H9 (cell line): ENCODE data around the gene SCAF11. TPM values are rescaled to one million over a fixed set of nuclear protein-coding genes. Genes with fewer than 3 reads are reported as not detected.

ENCODE experiments used
- DNase-seq: peaks from one replicate; pipeline ENCODE4 v3.0.0-alpha.2; 2017
- H2AFZ ChIP-seq: one replicate; pipeline ENCODE4 v1.6.1; 2013; ENCODE audit warnings: mild to moderate bottlenecking, low read length, control low read depth, moderate library complexity
- H2AK5ac ChIP-seq: 2 replicates; pipeline ENCODE4 v1.6.1; 2013; ENCODE audit warnings: low read length, control low read depth, mixed read lengths; ENCODE audit not compliant: insufficient read length
- H2BK120ac ChIP-seq: one replicate; pipeline ENCODE4 v1.6.1; 2013; ENCODE audit warnings: low read depth, mild to moderate bottlenecking, low read length, control low read depth, inconsistent platforms; ENCODE audit not compliant: poor library complexity, severe bottlenecking
- H2BK12ac ChIP-seq: 2 replicates; pipeline ENCODE4 v1.6.1; 2013; ENCODE audit warnings: low read length, control low read depth, mixed read lengths, low read depth; ENCODE audit not compliant: insufficient read length
- H2BK15ac ChIP-seq: 2 replicates; pipeline ENCODE4 v1.6.1; 2013; ENCODE audit warnings: low read depth, low read length, control low read depth
- H2BK20ac ChIP-seq: one replicate; pipeline ENCODE4 v1.6.1; 2013; ENCODE audit warnings: low read depth, mild to moderate bottlenecking, low read length, control low read depth, inconsistent platforms; ENCODE audit not compliant: poor library complexity, severe bottlenecking
- H2BK5ac ChIP-seq: 2 replicates; pipeline ENCODE4 v1.6.1; 2013; ENCODE audit warnings: low read length, control low read depth, mixed read lengths; ENCODE audit not compliant: insufficient read length
- H3K14ac ChIP-seq: 2 replicates; pipeline ENCODE4 v1.6.1; 2013; ENCODE audit warnings: low read length, control low read depth; ENCODE audit not compliant: insufficient read depth
- H3K18ac ChIP-seq: 2 replicates; pipeline ENCODE4 v1.6.1; 2013; ENCODE audit warnings: low read depth, mild to moderate bottlenecking, mixed read lengths, low read length, control low read depth; ENCODE audit not compliant: insufficient read length
- H3K23ac ChIP-seq: 2 replicates; pipeline ENCODE4 v1.6.1; 2013; ENCODE audit warnings: low read length, control low read depth, mixed read lengths, low read depth; ENCODE audit not compliant: insufficient read length
- H3K23me2 ChIP-seq: 2 replicates; pipeline ENCODE4 v1.6.1; 2013; ENCODE audit warnings: low read depth, mild to moderate bottlenecking, mixed read lengths, low read length, control low read depth; ENCODE audit not compliant: insufficient read length, poor library complexity, severe bottlenecking
- H3K27ac ChIP-seq: 2 replicates; pipeline ENCODE4 v1.5.1; 2013; ENCODE audit warnings: low read length, control low read depth, mixed read lengths, low read depth; ENCODE audit not compliant: insufficient read length
- H3K27me3 ChIP-seq: 2 replicates; pipeline ENCODE4 v1.6.1; 2013; ENCODE audit warnings: low read length, control low read depth, inconsistent platforms; ENCODE audit not compliant: insufficient read depth
- H3K4ac ChIP-seq: 2 replicates; pipeline ENCODE4 v1.6.1; 2013; ENCODE audit warnings: low read depth, mild to moderate bottlenecking, control low read depth, inconsistent platforms, low read length, moderate library complexity
- H3K4me1 ChIP-seq: 2 replicates; pipeline ENCODE4 v1.6.1; 2013; ENCODE audit warnings: low read length, control low read depth, inconsistent platforms; ENCODE audit not compliant: insufficient read depth
- H3K4me2 ChIP-seq: 2 replicates; pipeline ENCODE4 v1.6.1; 2013; ENCODE audit warnings: low read length, control low read depth, mixed read lengths; ENCODE audit not compliant: insufficient read length, insufficient read depth
- H3K56ac ChIP-seq: 2 replicates; pipeline ENCODE4 v1.6.1; 2013; ENCODE audit warnings: low read depth, mild to moderate bottlenecking, mixed read lengths, low read length, control low read depth; ENCODE audit not compliant: insufficient read length
- H3K79me1 ChIP-seq: 2 replicates; pipeline ENCODE4 v1.6.1; 2013; ENCODE audit warnings: low read depth, mild to moderate bottlenecking, moderate library complexity, low read length, control low read depth, inconsistent platforms; ENCODE audit not compliant: insufficient read depth, poor library complexity, severe bottlenecking
- H3K79me2 ChIP-seq: 2 replicates; pipeline ENCODE4 v1.6.1; 2013; ENCODE audit warnings: low read length, control low read depth, inconsistent platforms; ENCODE audit not compliant: insufficient read depth
- H3K9ac ChIP-seq: 2 replicates; pipeline ENCODE4 v1.6.1; 2013; ENCODE audit warnings: low read length, control low read depth, mixed read lengths; ENCODE audit not compliant: insufficient read length; ENCODE audit errors: extremely low read depth
- H3K9me3 ChIP-seq: one replicate; pipeline ENCODE4 v1.6.1; 2013; ENCODE audit warnings: low read depth, low read length, inconsistent platforms; ENCODE audit not compliant: control insufficient read depth
- H3T11ph ChIP-seq: one replicate; pipeline ENCODE4 v1.6.1; 2013; ENCODE audit warnings: mild to moderate bottlenecking, low read length, control low read depth, inconsistent platforms
- H4K20me1 ChIP-seq: one replicate; pipeline ENCODE4 v1.6.1; 2013; ENCODE audit not compliant: control insufficient read depth, insufficient read length, insufficient read depth
- H4K5ac ChIP-seq: 2 replicates; pipeline ENCODE4 v1.6.1; 2013; ENCODE audit warnings: low read depth, mild to moderate bottlenecking, mixed read lengths, low read length, control low read depth; ENCODE audit not compliant: insufficient read length
- H4K8ac ChIP-seq: replicated peaks from 2 replicates; pipeline ENCODE4 v1.6.1; 2013; ENCODE audit warnings: low read length, control low read depth, mixed read lengths, low read depth; ENCODE audit not compliant: insufficient read length
- H4K91ac ChIP-seq: 2 replicates; pipeline ENCODE4 v1.6.1; 2013; ENCODE audit warnings: low read depth, mild to moderate bottlenecking, moderate library complexity, mixed read lengths, low read length, control low read depth; ENCODE audit not compliant: insufficient read length
- H3K27ac Mint-ChIP-seq, 3 experiments: 2 replicates in 2 of 3; 3 replicates in 1 of 3; pipeline ENCODE4 v1.8.0; 2020 to 2021; ENCODE audit warnings: mixed read lengths in 3 of 3, mild to moderate bottlenecking in 1 of 3, moderate library complexity in 1 of 3
- H3K27me3 Mint-ChIP-seq: 2 replicates; pipeline ENCODE4 v1.8.0; 2021; ENCODE audit warnings: low read depth, mild to moderate bottlenecking, moderate library complexity, mixed read lengths
- H3K36me3 Mint-ChIP-seq, 3 experiments: 2 replicates in 2 of 3; 3 replicates in 1 of 3; pipeline ENCODE4 v1.8.0; 2020 to 2021; ENCODE audit warnings: low read depth in 3 of 3, mixed read lengths in 3 of 3; ENCODE audit not compliant: insufficient read depth in 1 of 3
- H3K4me1 Mint-ChIP-seq, 2 experiments: 2 replicates each; pipeline ENCODE4 v1.8.0; 2020; ENCODE audit warnings: mixed read lengths in 2 of 2
- H3K4me3 Mint-ChIP-seq, 2 experiments: 2 replicates in 1 of 2; 3 replicates in 1 of 2; pipeline ENCODE4 v1.8.0; 2020 to 2021; ENCODE audit warnings: mild to moderate bottlenecking in 2 of 2, mixed read lengths in 2 of 2, moderate library complexity in 1 of 2
- H3K9me3 Mint-ChIP-seq, 2 experiments: 2 replicates in 1 of 2; 3 replicates in 1 of 2; pipeline ENCODE4 v1.8.0; 2020; ENCODE audit warnings: mild to moderate bottlenecking in 2 of 2, mixed read lengths in 2 of 2, moderate library complexity in 1 of 2
- CTCF ChIP-seq: fragments of 200-600 bp; sonication (generic); conservative IDR thresholded peaks from 3 replicates; pipeline ENCODE4 v1.8.0; 2021; ENCODE audit warnings: antibody characterized with exemption, mild to moderate bottlenecking
- WGBS: extraction: QIAGEN DNeasy Blood & Tissue Kit; methylation state at CpG from one replicate; pipeline ENCODE4 v1.1.7; 2013; ENCODE audit warnings: missing lambda C conversion rate, low lambda C conversion rate, mixed read lengths; ENCODE audit not compliant: insufficient read length; ENCODE audit errors: extremely low coverage; 5-methylcytosine and 5-hydroxymethylcytosine counted together
- total RNA-seq: library from RNA; stranded (reverse); gene quantifications from 2 replicates; pipeline ENCODE4 v1.2.1, GENCODE V29; 2021

The SCAF11 gene
- total RNA-seq, 1 experiment from 2014 or later, result 90.8 TPM

- H2BK15ac ChIP-seq, result no peak overlapping the region
- H3K27ac ChIP-seq, result no peak overlapping the region
- H2AFZ ChIP-seq, result peak overlapping the region; percentile 73
- H2AK5ac ChIP-seq, result no peak overlapping the region
- no peak overlapping the region for H4K5ac ChIP-seq
- H3K79me1 ChIP-seq, result no peaks in the 10 kb centered on the region
- Mint-ChIP-seq H3K27ac (no peak overlapping the region), H3K9me3 (peaks cover 22 to 25% of the 10 kb centered on the region in 2 experiments), H3K4me3 (no peak overlapping the region), H3K36me3 (peaks cover 11 to 25% (median 12%) of the 10 kb centered on the region in 3 experiments), H3K27me3 (peaks cover 2% of the 10 kb centered on the region; the same call in 1 of the 2 replicates), H3K4me1 (peaks cover 11 to 14% of the 10 kb centered on the region in 2 experiments)
- H3K56ac ChIP-seq, result no peak overlapping the region
- no peak overlapping the region for H3K4ac ChIP-seq
- H3K9me3 ChIP-seq, result peaks cover 6% of the 10 kb centered on the region
- H2BK20ac ChIP-seq, result no peak overlapping the region
- H3K23me2 ChIP-seq, result peaks cover 11% of the 10 kb centered on the region
- H3K4me2 ChIP-seq, result no peak overlapping the region
- no peak overlapping the region for H2BK12ac ChIP-seq
- no peak for TF ChIP-seq CTCF
- no peaks in the 10 kb centered on the region; the same call in 1 of the 2 replicates for H3K4me1 ChIP-seq
- no peaks in the 10 kb centered on the region for H3K79me2 ChIP-seq
- H3K27me3 ChIP-seq, result no peaks in the 10 kb centered on the region
- H2BK5ac ChIP-seq, result no peak overlapping the region
- H3K14ac ChIP-seq, result no peak overlapping the region
- no peak overlapping the region for H4K8ac ChIP-seq
- H4K91ac ChIP-seq, result no peak overlapping the region
- H2BK120ac ChIP-seq, result no peak overlapping the region
- H3K18ac ChIP-seq, result no peak overlapping the region
- H4K20me1 ChIP-seq, result no peaks in the 10 kb centered on the region
- no peak overlapping the region for H3K9ac ChIP-seq
- no peak overlapping the region for H3K23ac ChIP-seq
- no peak for DNase-seq
- no CpG with 5 or more reads among the region's 2 CpGs for WGBS
- H3T11ph ChIP-seq, result no peak overlapping the region
These were observed 4.4 kb upstream of the SCAF11 start for GRCh38 chr12:45994736-45995135.
